KMS-11 (cell line): ENCODE measurements around the gene CNPY2.
"Not testable (repeated sequence)": the region's sequence is repeated elsewhere in the genome, so short reads cannot be mapped to it uniquely, and the experiment has no call there.

Source experiments
- H2AFZ ChIP-seq: fragments of 200-600 bp; sonication (generic); 2 replicates; pipeline ENCODE4 v1.6.1; 2016; ENCODE audit warnings: antibody characterized with exemption, mixed run types, low read depth
- H3K27ac ChIP-seq: fragments of 200-600 bp; sonication (generic); 2 replicates; pipeline ENCODE4 v1.6.1; 2016; ENCODE audit warnings: mild to moderate bottlenecking, mixed run types
- H3K27me3 ChIP-seq: fragments of 200-600 bp; sonication (generic); 2 replicates; pipeline ENCODE4 v1.6.1; 2017; ENCODE audit warnings: mild to moderate bottlenecking, low read depth, mixed run types, moderate library complexity; ENCODE audit not compliant: insufficient read depth
- H3K36me3 ChIP-seq: fragments of 200-600 bp; sonication (generic); 2 replicates; pipeline ENCODE4 v1.6.1; 2017; ENCODE audit warnings: mild to moderate bottlenecking, mixed run types; ENCODE audit not compliant: insufficient read depth
- H3K4me1 ChIP-seq: fragments of 200-600 bp; sonication (generic); 2 replicates; pipeline ENCODE4 v1.6.1; 2016; ENCODE audit warnings: mild to moderate bottlenecking, low read depth, mixed run types; ENCODE audit not compliant: poor library complexity, severe bottlenecking
- H3K4me2 ChIP-seq: fragments of 200-600 bp; sonication (generic); 2 replicates; pipeline ENCODE4 v1.7.0; 2016; ENCODE audit warnings: mild to moderate bottlenecking, mixed run types
- H3K4me3 ChIP-seq: fragments of 200-600 bp; sonication (generic); IDR thresholded peaks from 2 replicates; pipeline ENCODE4 v1.6.1; 2017; ENCODE audit warnings: low read depth, low read length, mixed read lengths; ENCODE audit not compliant: insufficient read depth
- H3K79me2 ChIP-seq: fragments of 200-600 bp; sonication (generic); 2 replicates; pipeline ENCODE4 v1.6.1; 2016; ENCODE audit warnings: low read depth, mixed run types; ENCODE audit not compliant: insufficient read depth
- H3K9ac ChIP-seq: fragments of 200-600 bp; sonication (generic); 2 replicates; pipeline ENCODE4 v1.6.1; 2016; ENCODE audit warnings: mild to moderate bottlenecking, mixed run types
- H4K20me1 ChIP-seq: fragments of 200-600 bp; sonication (generic); 2 replicates; pipeline ENCODE4 v1.6.1; 2016; ENCODE audit warnings: mild to moderate bottlenecking, mixed run types; ENCODE audit not compliant: insufficient read depth
- TF ChIP-seq, protein P1 (sequence below): fragments of 200-600 bp; sonication (generic); conservative IDR thresholded peaks from 2 replicates; pipeline ENCODE4 v1.6.1; 2017; ENCODE audit warnings: low read depth, mild to moderate bottlenecking, antibody characterized with exemption, low read length, moderate library complexity, mixed read lengths

CNPY2 gene

DNA sequence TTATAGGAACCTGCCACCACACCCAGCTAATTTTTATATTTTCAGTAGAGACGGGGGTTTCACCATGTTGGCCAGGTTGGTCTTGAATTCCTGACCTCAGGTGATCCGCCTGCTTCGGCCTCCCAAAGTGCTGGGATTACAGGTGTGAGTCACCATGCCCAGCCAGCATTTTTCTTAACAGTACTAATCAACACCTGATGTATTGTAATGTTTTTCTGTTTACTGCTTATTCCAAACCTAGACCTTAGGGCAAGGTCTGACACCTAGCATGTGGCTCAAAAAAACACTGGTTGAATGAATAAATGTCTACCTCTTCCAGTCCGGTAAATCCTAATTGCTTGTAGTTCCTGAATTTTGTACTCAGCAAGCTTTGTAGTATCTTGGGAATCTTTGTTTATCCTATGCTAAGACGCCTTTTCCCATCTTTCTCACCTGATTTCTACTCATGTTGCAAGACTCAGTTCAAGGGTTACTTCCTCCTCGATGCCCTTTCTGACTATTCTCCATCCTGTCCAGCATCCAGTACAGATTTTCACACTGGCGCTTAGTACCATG lies 15.2 kb upstream of the CNPY2 start:
- Histone ChIP-seq H3K4me2 (no peak overlapping the region), H3K27me3 (no peaks in the 10 kb centered on the region)

DNA sequence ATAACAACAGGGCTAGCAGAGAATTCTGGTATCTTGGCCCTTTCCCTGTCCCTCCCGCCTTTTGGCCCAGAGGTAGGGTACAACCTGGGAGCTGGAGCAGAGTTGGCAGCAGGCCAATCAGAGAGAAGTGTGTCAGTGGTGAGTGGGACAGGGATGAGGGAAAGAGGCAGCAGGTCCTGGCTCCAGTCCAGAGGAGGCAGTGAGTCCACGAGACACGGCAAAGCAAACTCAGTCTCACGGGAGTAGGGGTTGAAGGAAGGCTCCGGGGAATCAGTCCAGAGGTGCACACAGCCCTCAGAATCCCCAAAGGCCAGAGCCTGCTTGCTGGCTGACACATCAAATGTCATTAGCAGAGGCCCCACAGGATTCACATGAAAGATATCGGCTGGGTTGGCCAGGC lies 10.7 kb upstream of the CNPY2 start:
- Histone ChIP-seq H3K9ac (no peak overlapping the region), H3K79me2 (no peaks in the 10 kb centered on the region), H3K27ac (no peak overlapping the region), H4K20me1 (no peaks in the 10 kb centered on the region), H3K4me3 (no peak overlapping the region), H3K4me2 (no peak overlapping the region), H2AFZ (no peak overlapping the region), H3K27me3 (no peaks in the 10 kb centered on the region), H3K36me3 (no peaks in the 10 kb centered on the region), H3K4me1 (no peaks in the 10 kb centered on the region)
- TF ChIP-seq, protein P1, sequence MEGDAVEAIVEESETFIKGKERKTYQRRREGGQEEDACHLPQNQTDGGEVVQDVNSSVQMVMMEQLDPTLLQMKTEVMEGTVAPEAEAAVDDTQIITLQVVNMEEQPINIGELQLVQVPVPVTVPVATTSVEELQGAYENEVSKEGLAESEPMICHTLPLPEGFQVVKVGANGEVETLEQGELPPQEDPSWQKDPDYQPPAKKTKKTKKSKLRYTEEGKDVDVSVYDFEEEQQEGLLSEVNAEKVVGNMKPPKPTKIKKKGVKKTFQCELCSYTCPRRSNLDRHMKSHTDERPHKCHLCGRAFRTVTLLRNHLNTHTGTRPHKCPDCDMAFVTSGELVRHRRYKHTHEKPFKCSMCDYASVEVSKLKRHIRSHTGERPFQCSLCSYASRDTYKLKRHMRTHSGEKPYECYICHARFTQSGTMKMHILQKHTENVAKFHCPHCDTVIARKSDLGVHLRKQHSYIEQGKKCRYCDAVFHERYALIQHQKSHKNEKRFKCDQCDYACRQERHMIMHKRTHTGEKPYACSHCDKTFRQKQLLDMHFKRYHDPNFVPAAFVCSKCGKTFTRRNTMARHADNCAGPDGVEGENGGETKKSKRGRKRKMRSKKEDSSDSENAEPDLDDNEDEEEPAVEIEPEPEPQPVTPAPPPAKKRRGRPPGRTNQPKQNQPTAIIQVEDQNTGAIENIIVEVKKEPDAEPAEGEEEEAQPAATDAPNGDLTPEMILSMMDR = no peak

More for the DNA sequence above, 15.2 kb upstream of the CNPY2 start:
- Histone ChIP-seq H3K79me2 (0 out of 2 replicates have a peak, but pooled peaks cover 5% of the 10 kb centered on the region), H3K27ac (no peak overlapping the region), H3K36me3 (no peaks in the 10 kb centered on the region), H4K20me1 (no peaks in the 10 kb centered on the region), H3K9ac (no peak overlapping the region), H2AFZ (no peak overlapping the region), H3K4me3 (no peak overlapping the region), H3K4me1 (peaks cover 22% of the 10 kb centered on the region)
- TF ChIP-seq, protein P1 = no peak

DNA sequence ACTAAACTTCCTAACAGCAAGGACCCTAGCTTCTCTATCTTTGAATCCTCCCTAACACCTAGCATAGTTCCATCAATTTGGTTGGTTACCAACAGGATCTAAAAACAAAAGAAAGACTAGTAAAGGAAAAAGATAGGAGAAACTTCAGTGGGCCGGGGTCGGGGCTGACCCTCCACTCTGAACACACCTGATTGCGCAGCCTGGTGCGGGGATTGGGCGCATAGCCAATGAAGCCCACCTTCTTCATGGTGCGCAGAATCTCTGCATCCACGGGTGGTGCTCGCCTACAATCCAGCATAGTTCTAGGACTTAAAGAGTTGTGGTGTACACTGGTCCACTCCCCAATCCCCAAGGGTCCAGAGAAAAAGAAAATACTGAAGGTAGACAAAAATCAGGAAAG lies 10.3 kb upstream of the CNPY2 start:
- no peaks in the 10 kb centered on the region for H3K36me3 ChIP-seq
- H3K27ac ChIP-seq = no peak overlapping the region
- no peak overlapping the region for H3K4me2 ChIP-seq
- no peaks in the 10 kb centered on the region for H3K27me3 ChIP-seq
- TF ChIP-seq, protein P1 = no peak
- no peaks in the 10 kb centered on the region for H4K20me1 ChIP-seq
- no peaks in the 10 kb centered on the region for H3K79me2 ChIP-seq
- H3K4me1 ChIP-seq = peaks cover 4% of the 10 kb centered on the region
- no peak overlapping the region for H3K9ac ChIP-seq
- H2AFZ ChIP-seq = no peak overlapping the region
- H3K4me3 ChIP-seq = no peak overlapping the region

DNA sequence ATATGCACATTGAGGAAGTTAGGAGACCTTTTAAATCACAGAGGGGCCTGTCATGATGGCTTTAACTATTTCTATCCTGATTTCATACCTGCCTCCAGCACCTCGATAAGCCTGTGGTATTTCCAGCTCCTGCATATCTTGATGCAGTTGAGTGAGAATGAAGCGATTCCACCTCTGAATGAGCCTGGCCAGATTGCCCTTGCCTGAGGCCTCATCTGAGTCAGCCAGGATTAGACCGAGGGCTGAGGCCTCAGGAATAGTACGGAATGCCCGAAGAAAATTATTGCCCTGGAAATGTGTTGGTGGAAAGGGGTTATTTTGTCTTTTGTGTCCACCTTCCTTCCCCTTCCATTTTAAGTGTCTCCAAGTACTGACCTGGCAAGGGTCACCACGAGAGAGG lies 8.4 kb upstream of the CNPY2 start:
- Histone ChIP-seq H3K27me3 (no peaks in the 10 kb centered on the region), H3K9ac (no peak overlapping the region), H3K4me1 (peaks cover 7% of the 10 kb centered on the region), H3K4me3 (no peak overlapping the region), H3K27ac (no peak overlapping the region), H4K20me1 (no peaks in the 10 kb centered on the region), H3K79me2 (no peaks in the 10 kb centered on the region), H3K4me2 (no peak overlapping the region), H2AFZ (no peak overlapping the region), H3K36me3 (no peaks in the 10 kb centered on the region)
- TF ChIP-seq, protein P1 = no peak

DNA sequence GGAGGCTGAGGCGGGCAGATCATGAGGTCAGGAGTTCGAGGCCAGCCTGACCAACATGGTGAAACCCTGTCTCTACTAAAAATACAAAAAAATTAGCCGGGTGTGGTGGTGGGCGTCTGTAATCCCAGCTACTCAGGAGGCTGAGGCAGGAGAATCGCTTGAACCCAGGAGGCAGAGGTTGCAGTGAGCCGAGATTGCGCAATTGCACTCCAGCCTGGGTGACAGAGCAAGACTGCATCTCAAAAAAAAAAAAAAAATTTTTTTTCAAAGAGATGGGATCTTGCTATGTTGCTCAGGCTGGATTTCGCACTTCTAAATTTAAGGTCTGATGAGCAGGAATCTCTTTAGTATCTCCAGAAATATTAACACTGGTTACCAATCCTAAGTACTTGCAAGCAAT lies 5.8 kb upstream of the CNPY2 start:
- H2AFZ ChIP-seq, H3K36me3 ChIP-seq, H3K79me2 ChIP-seq, H3K27ac ChIP-seq, H3K27me3 ChIP-seq, H3K4me3 ChIP-seq, H3K9ac ChIP-seq, H3K4me2 ChIP-seq, H4K20me1 ChIP-seq: not testable (repeated sequence)
- H3K4me1 ChIP-seq = peaks cover 16% of the 10 kb centered on the region
